HG03175 (cell line): Measurements from ENCODE around the gene MISP.
A peak's percentile ranks its signal among the peaks of the same experiment; 100 is the strongest.

Experiments used
- ATAC-seq: cut with Tn5 transposase; IDR thresholded peaks from one replicate; pipeline ENCODE4 v1.9.1; 2021; ENCODE audit warnings: mild to moderate bottlenecking, moderate library complexity; ENCODE audit not compliant: unreplicated experiment

The MISP gene

GRCh38 chr19:795691-796581, 45.0 kb downstream of the MISP start:
- ATAC-seq: no peak

- peak; percentile 82 for ATAC-seq
Observed at GRCh38 chr19:796692-797527, 46.0 kb downstream of the MISP start, which contains the start of gene PTBP1. Gene PTBP1 (plus strand): TSS chr19:797452. CDS start chr19:797498, 46 bp downstream.

- peak; percentile 40 for ATAC-seq
Observed at GRCh38 chr19:797528-798414, 46.9 kb downstream of the MISP start.

GRCh38 chr19:798415-799075, 47.6 kb downstream of the MISP start:
- no peak for ATAC-seq

- no peak for ATAC-seq
Observed at GRCh38 chr19:799076-799881, 48.4 kb downstream of the MISP start.

GRCh38 chr19:800360-801029, 49.6 kb downstream of the MISP start:
- no peak for ATAC-seq

- ATAC-seq: no peak
Observed at GRCh38 chr19:801030-801860, 50.3 kb downstream of the MISP start.

- ATAC-seq: no peak
Observed at GRCh38 chr19:801861-802497, 51.1 kb downstream of the MISP start.

- ATAC-seq: no peak
Observed at GRCh38 chr19:802498-803098, 51.7 kb downstream of the MISP start.

GRCh38 chr19:803099-803561, 52.2 kb downstream of the MISP start:
- ATAC-seq: no peak

- ATAC-seq: no peak
Observed at GRCh38 chr19:803686-804418, 52.9 kb downstream of the MISP start.

GRCh38 chr19:804419-805165, 53.7 kb downstream of the MISP start:
- ATAC-seq: no peak

GRCh38 chr19:805166-805551, 54.2 kb downstream of the MISP start:
- ATAC-seq: no peak

- no peak for ATAC-seq
Observed at GRCh38 chr19:805600-806550, 55.0 kb downstream of the MISP start.
